ENCODE measurements around the gene UXS1.

Gene UXS1

DNA sequence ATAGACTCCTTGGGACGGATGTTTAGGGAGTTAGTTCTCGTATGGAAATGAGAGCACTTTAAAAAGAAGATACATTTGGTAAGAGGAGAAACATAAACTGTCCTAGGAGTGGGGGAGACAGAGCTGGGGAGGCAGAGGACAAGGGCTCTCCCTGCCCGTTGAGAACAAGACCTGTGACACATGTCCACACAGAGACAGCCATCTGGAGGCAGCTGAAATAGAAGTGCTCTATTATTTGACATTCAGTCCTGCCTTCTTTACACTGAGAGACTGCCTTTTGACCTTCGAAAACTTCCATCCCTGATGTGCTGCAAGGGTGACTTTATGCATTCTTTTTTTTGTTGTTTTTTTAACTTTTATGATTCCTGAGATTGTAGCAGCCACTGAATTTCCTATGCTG, 150.1 kb downstream of the UXS1 start:
- no peak for DNase-seq (ENCODE audit: low read depth)

Measured in stimulated activated CD8-positive, alpha-beta memory T cell treated with anti-CD3 and anti-CD28 coated beads, Interleukin-15, amount 100 ng/mL, for 1 hour (primary cell).